GM12878 (cell line): ENCODE results near the gene CCDC14.

Experiments used
- CHD2 ChIP-seq: IDR thresholded peaks from 2 replicates; pipeline ENCODE4 v1.6.1; 2011; ENCODE audit warnings: low read depth, low read length, improper control_type of control experiment, borderline replicate concordance
- EZH2 ChIP-seq: IDR thresholded peaks from 2 replicates; pipeline ENCODE4 v1.6.1; 2012; ENCODE audit warnings: low read depth, mild to moderate bottlenecking, control low read depth, inconsistent platforms, low read length, borderline replicate concordance; ENCODE audit not compliant: control insufficient read depth
- JUND ChIP-seq: IDR thresholded peaks from 2 replicates; pipeline ENCODE4 v1.6.1; 2012; ENCODE audit warnings: low read depth, mild to moderate bottlenecking, low read length, improper control_type of control experiment, moderate library complexity
- MEF2A ChIP-seq: IDR thresholded peaks from 2 replicates; pipeline ENCODE4 v1.6.1; 2011; ENCODE audit warnings: low read depth, mild to moderate bottlenecking, low read length, moderate library complexity; ENCODE audit not compliant: insufficient read depth
- NRF1 ChIP-seq: conservative IDR thresholded peaks from 2 replicates; pipeline ENCODE4 v1.6.1; 2011; ENCODE audit warnings: mild to moderate bottlenecking, low read depth, low read length, improper control_type of control experiment
- RAD21 ChIP-seq: IDR thresholded peaks from 2 replicates; pipeline ENCODE4 v1.6.1; 2011; ENCODE audit warnings: mild to moderate bottlenecking, low read depth, low read length, moderate library complexity; ENCODE audit not compliant: insufficient read depth
- RCOR1 ChIP-seq: conservative IDR thresholded peaks from 2 replicates; pipeline ENCODE4 v1.6.1; 2012; ENCODE audit warnings: low read depth, low read length, improper control_type of control experiment
- YBX1 ChIP-seq: fragments of 450-650 bp; IDR thresholded peaks from 2 replicates; pipeline ENCODE4 v1.6.1; 2016; ENCODE audit warnings: antibody characterized with exemption
- ZNF24 ChIP-seq: fragments of 450-650 bp; IDR thresholded peaks from 2 replicates; pipeline ENCODE4 v1.6.1; 2017; ENCODE audit warnings: antibody characterized with exemption, mild to moderate bottlenecking
- TF ChIP-seq, protein P1 (sequence below): IDR thresholded peaks from 2 replicates; pipeline ENCODE4 v1.6.1; 2012; ENCODE audit warnings: mild to moderate bottlenecking, low read depth, low read length
- TF ChIP-seq, protein P2 (sequence below), 3 experiments: IDR thresholded peaks in 2 of 3; conservative IDR thresholded peaks in 1 of 3; 2 replicates each; pipeline ENCODE4 v1.5.1; 2011; ENCODE audit warnings: low read depth in 3 of 3, low read length in 3 of 3, mild to moderate bottlenecking in 3 of 3, control low read depth in 2 of 3, moderate library complexity in 2 of 3, inconsistent platforms in 1 of 3, mixed read lengths in 1 of 3; ENCODE audit not compliant: control insufficient read depth in 2 of 3, insufficient read depth in 1 of 3; ENCODE audit errors: extremely low read depth in 1 of 3
- TF ChIP-seq, protein P3 (sequence below): IDR thresholded peaks from 2 replicates; pipeline ENCODE4 v1.6.1; 2012; ENCODE audit warnings: low read depth, low read length, improper control_type of control experiment

DNA sequence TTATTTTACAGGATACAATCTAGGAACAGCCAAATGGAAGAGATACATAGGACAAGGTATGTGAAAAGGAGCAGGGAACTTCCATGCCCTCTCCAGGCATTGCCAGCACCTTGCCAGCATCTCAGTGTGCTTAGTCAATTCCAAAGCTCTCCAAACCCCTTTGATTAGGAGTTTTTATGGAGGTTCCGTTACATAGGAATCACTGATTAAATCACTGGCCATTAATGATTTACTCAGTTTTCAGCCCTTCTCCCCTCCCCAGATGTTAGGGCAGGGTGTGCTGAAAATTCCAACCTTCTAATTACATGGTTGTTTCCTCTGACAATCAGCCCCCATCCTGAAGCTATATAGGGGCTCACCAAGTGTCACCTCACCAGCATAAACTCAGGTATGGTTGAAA is 88.4 kb downstream of the CCDC14 start:
- no peak for TF ChIP-seq CHD2
- TF ChIP-seq, protein P1, sequence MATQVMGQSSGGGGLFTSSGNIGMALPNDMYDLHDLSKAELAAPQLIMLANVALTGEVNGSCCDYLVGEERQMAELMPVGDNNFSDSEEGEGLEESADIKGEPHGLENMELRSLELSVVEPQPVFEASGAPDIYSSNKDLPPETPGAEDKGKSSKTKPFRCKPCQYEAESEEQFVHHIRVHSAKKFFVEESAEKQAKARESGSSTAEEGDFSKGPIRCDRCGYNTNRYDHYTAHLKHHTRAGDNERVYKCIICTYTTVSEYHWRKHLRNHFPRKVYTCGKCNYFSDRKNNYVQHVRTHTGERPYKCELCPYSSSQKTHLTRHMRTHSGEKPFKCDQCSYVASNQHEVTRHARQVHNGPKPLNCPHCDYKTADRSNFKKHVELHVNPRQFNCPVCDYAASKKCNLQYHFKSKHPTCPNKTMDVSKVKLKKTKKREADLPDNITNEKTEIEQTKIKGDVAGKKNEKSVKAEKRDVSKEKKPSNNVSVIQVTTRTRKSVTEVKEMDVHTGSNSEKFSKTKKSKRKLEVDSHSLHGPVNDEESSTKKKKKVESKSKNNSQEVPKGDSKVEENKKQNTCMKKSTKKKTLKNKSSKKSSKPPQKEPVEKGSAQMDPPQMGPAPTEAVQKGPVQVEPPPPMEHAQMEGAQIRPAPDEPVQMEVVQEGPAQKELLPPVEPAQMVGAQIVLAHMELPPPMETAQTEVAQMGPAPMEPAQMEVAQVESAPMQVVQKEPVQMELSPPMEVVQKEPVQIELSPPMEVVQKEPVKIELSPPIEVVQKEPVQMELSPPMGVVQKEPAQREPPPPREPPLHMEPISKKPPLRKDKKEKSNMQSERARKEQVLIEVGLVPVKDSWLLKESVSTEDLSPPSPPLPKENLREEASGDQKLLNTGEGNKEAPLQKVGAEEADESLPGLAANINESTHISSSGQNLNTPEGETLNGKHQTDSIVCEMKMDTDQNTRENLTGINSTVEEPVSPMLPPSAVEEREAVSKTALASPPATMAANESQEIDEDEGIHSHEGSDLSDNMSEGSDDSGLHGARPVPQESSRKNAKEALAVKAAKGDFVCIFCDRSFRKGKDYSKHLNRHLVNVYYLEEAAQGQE, result no peak
- TF ChIP-seq NRF1, result no peak
- TF ChIP-seq, protein P2, sequence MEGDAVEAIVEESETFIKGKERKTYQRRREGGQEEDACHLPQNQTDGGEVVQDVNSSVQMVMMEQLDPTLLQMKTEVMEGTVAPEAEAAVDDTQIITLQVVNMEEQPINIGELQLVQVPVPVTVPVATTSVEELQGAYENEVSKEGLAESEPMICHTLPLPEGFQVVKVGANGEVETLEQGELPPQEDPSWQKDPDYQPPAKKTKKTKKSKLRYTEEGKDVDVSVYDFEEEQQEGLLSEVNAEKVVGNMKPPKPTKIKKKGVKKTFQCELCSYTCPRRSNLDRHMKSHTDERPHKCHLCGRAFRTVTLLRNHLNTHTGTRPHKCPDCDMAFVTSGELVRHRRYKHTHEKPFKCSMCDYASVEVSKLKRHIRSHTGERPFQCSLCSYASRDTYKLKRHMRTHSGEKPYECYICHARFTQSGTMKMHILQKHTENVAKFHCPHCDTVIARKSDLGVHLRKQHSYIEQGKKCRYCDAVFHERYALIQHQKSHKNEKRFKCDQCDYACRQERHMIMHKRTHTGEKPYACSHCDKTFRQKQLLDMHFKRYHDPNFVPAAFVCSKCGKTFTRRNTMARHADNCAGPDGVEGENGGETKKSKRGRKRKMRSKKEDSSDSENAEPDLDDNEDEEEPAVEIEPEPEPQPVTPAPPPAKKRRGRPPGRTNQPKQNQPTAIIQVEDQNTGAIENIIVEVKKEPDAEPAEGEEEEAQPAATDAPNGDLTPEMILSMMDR (IDR thresholded peaks at IDR 0.05 in 2 of 3, conservative IDR thresholded peaks at IDR 0.05 in 1 of 3; ENCODE audit: control insufficient read depth in 2 of 3, extremely low read depth in 1 of 3, insufficient read depth in 1 of 3, low read depth in 3 of 3, low read length in 3 of 3), result no peak
- TF ChIP-seq RAD21, result no peak
- no peak for TF ChIP-seq YBX1
- TF ChIP-seq JUND, result no peak
- no peak for TF ChIP-seq RCOR1
- no peak for TF ChIP-seq ZNF24
- TF ChIP-seq, protein P3, sequence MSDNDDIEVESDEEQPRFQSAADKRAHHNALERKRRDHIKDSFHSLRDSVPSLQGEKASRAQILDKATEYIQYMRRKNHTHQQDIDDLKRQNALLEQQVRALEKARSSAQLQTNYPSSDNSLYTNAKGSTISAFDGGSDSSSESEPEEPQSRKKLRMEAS, result no peak
- no peak for TF ChIP-seq MEF2A
- TF ChIP-seq EZH2, result no peak
